B cell (primary cell): ENCODE measurements around the gene KDELR1. TPM values are rescaled to one million over a fixed set of nuclear protein-coding genes. Genes with fewer than 3 reads are reported as not detected.
A peak's percentile ranks its signal among the peaks of the same experiment; 100 is the strongest.

ENCODE experiments used
- ATAC-seq: fragments of 200-7000 bp; cut with Tn5 transposase; one replicate; pipeline ENCODE4 v1.10.0; 2021; ENCODE audit warnings: low read depth, mild to moderate bottlenecking, moderate number of reproducible peaks, moderate library complexity
- CTCF ChIA-PET: fragments of 350-600 bp; sonication (Branson Sonifier 250); formaldehyde crosslinking; loops from one replicate; lab custom pipeline; 2021; ENCODE audit warnings: antibody characterized with exemption, inconsistent platforms; lab: Charles Lee
- POLR2A ChIA-PET: fragments of 350-600 bp; sonication (Branson Sonifier 250); formaldehyde crosslinking; loops from one replicate; lab custom pipeline; 2021; ENCODE audit warnings: antibody characterized with exemption; lab: Charles Lee
- DNase-seq: peaks from one replicate; pipeline ENCODE4 v3.0.0; 2013
- H2AFZ ChIP-seq: 2 replicates; pipeline ENCODE4 v1.6.1; 2012; ENCODE audit warnings: mild to moderate bottlenecking, low read depth, low read length; ENCODE audit not compliant: insufficient read depth, poor library complexity, severe bottlenecking
- H3K27ac ChIP-seq, 2 donors: 1 replicate in 1 of 2; 2 replicates in 1 of 2; pipeline ENCODE4 v1.5.1; 2012 to 2013; ENCODE audit warnings: low read length in 2 of 2, mild to moderate bottlenecking in 2 of 2, moderate library complexity in 1 of 2
- H3K27me3 ChIP-seq, 4 experiments: fragments of 200-600 bp in 1 of 4; sonication (generic) in 1 of 4; replicated peaks in 1 of 4; 1 replicate in 2 of 4; 2 replicates in 2 of 4; pipeline versions ENCODE4 v1.6.1 to v1.7.0; 2013 to 2016; ENCODE audit warnings: low read length in 3 of 4, mild to moderate bottlenecking in 2 of 4, mixed read lengths in 1 of 4, moderate library complexity in 1 of 4; ENCODE audit not compliant: insufficient read depth in 4 of 4, control insufficient read depth in 3 of 4; ENCODE audit errors: control extremely low read depth in 1 of 4
- H3K36me3 ChIP-seq, 2 experiments: replicated peaks in 1 of 2; 1 replicate in 1 of 2; 2 replicates in 1 of 2; pipeline versions ENCODE4 v1.6.1 to v1.7.1; 2013; ENCODE audit warnings: low read length in 1 of 2; ENCODE audit not compliant: insufficient read depth in 2 of 2, control insufficient read depth in 1 of 2; ENCODE audit errors: control extremely low read depth in 1 of 2, extremely low read depth in 1 of 2
- H3K4me1 ChIP-seq, 2 donors: fragments of 200-600 bp in 1 of 2; sonication (generic) in 1 of 2; 1 replicate in 1 of 2; 2 replicates in 1 of 2; pipeline versions ENCODE4 v1.5.1 to v1.6.1; 2013 to 2017; ENCODE audit warnings: low read length in 2 of 2; ENCODE audit not compliant: control insufficient read depth in 2 of 2, insufficient read depth in 2 of 2
- H3K4me2 ChIP-seq: replicated peaks from 2 replicates; pipeline ENCODE3; 2012; ENCODE audit warnings: mild to moderate bottlenecking, low read depth, low read length; ENCODE audit not compliant: poor library complexity, severe bottlenecking
- H3K4me3 ChIP-seq, 5 experiments: fragments of 200-600 bp in 1 of 5; sonication (generic) in 1 of 5; 1 replicate in 3 of 5; 2 replicates in 2 of 5; pipeline versions ENCODE4 v1.5.1 to v1.7.0; 2011 to 2016; ENCODE audit warnings: low read length in 4 of 5, mild to moderate bottlenecking in 4 of 5, low read depth in 2 of 5, control low read depth in 1 of 5, moderate library complexity in 1 of 5; ENCODE audit not compliant: insufficient read depth in 1 of 5; ENCODE audit errors: control extremely low read depth in 1 of 5, extremely low read depth in 1 of 5
- H3K79me2 ChIP-seq: fragments of 200-600 bp; sonication (generic); one replicate; pipeline ENCODE4 v1.6.0; 2016; ENCODE audit warnings: low read length; ENCODE audit not compliant: control insufficient read depth, insufficient read depth
- H3K9ac ChIP-seq: fragments of 200-600 bp; sonication (generic); 2 replicates; pipeline ENCODE4 v1.6.1; 2017; ENCODE audit warnings: mild to moderate bottlenecking, low read length, moderate library complexity
- H3K9me3 ChIP-seq, 3 donors: one replicate each; pipeline versions ENCODE4 v1.6.1 to v1.7.1; 2013; ENCODE audit warnings: low read length in 2 of 3; ENCODE audit not compliant: control insufficient read depth in 2 of 3, insufficient read depth in 1 of 3; ENCODE audit errors: control extremely low read depth in 1 of 3
- H4K20me1 ChIP-seq: 2 replicates; pipeline ENCODE4 v1.6.0; 2012; ENCODE audit warnings: mild to moderate bottlenecking, low read length; ENCODE audit not compliant: insufficient read depth, control insufficient read depth, poor library complexity, severe bottlenecking
- H3K27ac Mint-ChIP-seq: one replicate; pipeline ENCODE4 v1.8.0; 2021; ENCODE audit warnings: mixed read lengths
- H3K27me3 Mint-ChIP-seq: one replicate; pipeline ENCODE4 v1.8.0; 2021; ENCODE audit warnings: mixed read lengths
- H3K4me1 Mint-ChIP-seq: one replicate; pipeline ENCODE4 v1.8.0; 2021; ENCODE audit warnings: mixed read lengths
- H3K4me3 Mint-ChIP-seq: one replicate; pipeline ENCODE4 v1.8.0; 2021; ENCODE audit warnings: mixed read lengths
- H3K9me3 Mint-ChIP-seq: one replicate; pipeline ENCODE4 v1.8.0; 2022; ENCODE audit warnings: mixed read lengths; ENCODE audit not compliant: insufficient read depth
- EZH2 ChIP-seq: IDR thresholded peaks from 2 replicates; pipeline ENCODE4 v1.6.1; 2012; ENCODE audit warnings: borderline replicate concordance, low read depth, mild to moderate bottlenecking, moderate library complexity, low read length; ENCODE audit not compliant: insufficient read depth, poor library complexity, severe bottlenecking
- WGBS: methylation state at CpG from one replicate; pipeline ENCODE4 v1.1.5; 2013; ENCODE audit warnings: missing lambda C conversion rate; ENCODE audit not compliant: insufficient coverage; 5-methylcytosine and 5-hydroxymethylcytosine counted together
- intact Hi-C: fragments of 100-400 bp; cut with micrococcal nuclease; formaldehyde crosslinking; loops from one replicate; pipeline ENCODE4 v1.10.0; 2022
- polyA plus RNA-seq: library from polyadenylated mRNA; depleted of rRNA; stranded (reverse); fragments of >200 nt; gene quantifications from 2 replicates; pipeline ENCODE4 v1.2.3, GENCODE V29; 2012
- total RNA-seq, 2 donors: library from RNA; stranded (reverse); fragments of 120-200 nt in 1 of 2; gene quantifications; 1 replicate in 1 of 2; 2 replicates in 1 of 2; pipeline versions ENCODE4 v1.2.3 to v1.2.4, GENCODE V29; 2013 to 2022
- TF ChIP-seq, protein P1 (sequence below): fragments of 200-600 bp; IDR thresholded peaks from one replicate; pipeline ENCODE4 v1.8.0; 2022; ENCODE audit warnings: antibody characterized with exemption, mild to moderate bottlenecking

The KDELR1 gene
- total and polyA plus RNA-seq, 2 donors (not counting 1 experiment from before 2014, with no cell fraction given): 33.3 to 62.7 TPM

DNA sequence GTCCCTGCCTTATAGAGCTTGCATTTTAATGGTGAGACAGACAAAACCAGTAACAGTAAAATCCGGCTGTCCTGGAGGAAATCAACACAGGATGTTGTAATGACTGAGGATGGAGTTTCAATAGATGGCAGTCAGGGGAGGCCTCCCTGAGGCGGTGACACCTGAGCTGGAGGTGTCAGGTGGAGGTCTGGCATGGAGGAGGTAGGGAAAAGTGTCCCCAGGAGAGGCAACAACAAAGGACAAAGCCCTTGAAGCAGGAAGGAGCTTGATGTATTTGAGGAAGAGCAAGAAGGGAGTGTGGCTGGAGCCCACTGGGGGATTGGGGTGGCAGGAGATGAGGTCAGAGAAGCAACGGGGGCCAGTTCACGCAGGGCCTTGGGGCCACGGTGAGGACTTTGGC lies 9.9 kb upstream of the KDELR1 start:
- H3K36me3 ChIP-seq: no peaks in the 10 kb centered on the region
- peaks cover 25% of the 10 kb centered on the region for H3K4me1 Mint-ChIP-seq
- ChIA-PET POLR2A (interaction anchor here (0.7 kb wide), 1 partner anchor 13 kb away, joined by 4 read pairs; no protein-coding TSS in a partner anchor), CTCF (interaction anchor here (2.4 kb wide), 1 partner anchor 10 kb away, joined by 19 read pairs; the partner anchor contains the start of gene KDELR1)
- H3K4me3 Mint-ChIP-seq: no peak overlapping the region
- H3K4me3 ChIP-seq: no peak overlapping the region
- H4K20me1 ChIP-seq: no peaks in the 10 kb centered on the region
- no peak overlapping the region for H2AFZ ChIP-seq
- H3K4me2 ChIP-seq: no peak overlapping the region
- H3K4me1 ChIP-seq: peaks cover 17 to 19% of the 10 kb centered on the region in 2 donors
- intact Hi-C loops: no loop called here
- H3K27me3 Mint-ChIP-seq: peaks cover 14% of the 10 kb centered on the region
- H3K9me3 ChIP-seq: peaks cover 1 to 20% (median 2%) of the 10 kb centered on the region in 3 donors
- WGBS: 88% methylated on average over 5 of the region's 5 CpGs
- peaks cover 4% of the 10 kb centered on the region for H3K9me3 Mint-ChIP-seq
- ATAC-seq: no peak
- no peaks in the 10 kb centered on the region for H3K79me2 ChIP-seq
- no peak overlapping the region for H3K9ac ChIP-seq
- peak overlapping the region; percentile 1 for H3K27ac Mint-ChIP-seq
- peaks cover 0 to 21% (median 11%) of the 10 kb centered on the region in 4 experiments for H3K27me3 ChIP-seq
- no peak overlapping the region for H3K27ac ChIP-seq
- no peak for TF ChIP-seq EZH2
- TF ChIP-seq, protein P1, sequence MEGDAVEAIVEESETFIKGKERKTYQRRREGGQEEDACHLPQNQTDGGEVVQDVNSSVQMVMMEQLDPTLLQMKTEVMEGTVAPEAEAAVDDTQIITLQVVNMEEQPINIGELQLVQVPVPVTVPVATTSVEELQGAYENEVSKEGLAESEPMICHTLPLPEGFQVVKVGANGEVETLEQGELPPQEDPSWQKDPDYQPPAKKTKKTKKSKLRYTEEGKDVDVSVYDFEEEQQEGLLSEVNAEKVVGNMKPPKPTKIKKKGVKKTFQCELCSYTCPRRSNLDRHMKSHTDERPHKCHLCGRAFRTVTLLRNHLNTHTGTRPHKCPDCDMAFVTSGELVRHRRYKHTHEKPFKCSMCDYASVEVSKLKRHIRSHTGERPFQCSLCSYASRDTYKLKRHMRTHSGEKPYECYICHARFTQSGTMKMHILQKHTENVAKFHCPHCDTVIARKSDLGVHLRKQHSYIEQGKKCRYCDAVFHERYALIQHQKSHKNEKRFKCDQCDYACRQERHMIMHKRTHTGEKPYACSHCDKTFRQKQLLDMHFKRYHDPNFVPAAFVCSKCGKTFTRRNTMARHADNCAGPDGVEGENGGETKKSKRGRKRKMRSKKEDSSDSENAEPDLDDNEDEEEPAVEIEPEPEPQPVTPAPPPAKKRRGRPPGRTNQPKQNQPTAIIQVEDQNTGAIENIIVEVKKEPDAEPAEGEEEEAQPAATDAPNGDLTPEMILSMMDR: no peak
- no peak for DNase-seq

DNA sequence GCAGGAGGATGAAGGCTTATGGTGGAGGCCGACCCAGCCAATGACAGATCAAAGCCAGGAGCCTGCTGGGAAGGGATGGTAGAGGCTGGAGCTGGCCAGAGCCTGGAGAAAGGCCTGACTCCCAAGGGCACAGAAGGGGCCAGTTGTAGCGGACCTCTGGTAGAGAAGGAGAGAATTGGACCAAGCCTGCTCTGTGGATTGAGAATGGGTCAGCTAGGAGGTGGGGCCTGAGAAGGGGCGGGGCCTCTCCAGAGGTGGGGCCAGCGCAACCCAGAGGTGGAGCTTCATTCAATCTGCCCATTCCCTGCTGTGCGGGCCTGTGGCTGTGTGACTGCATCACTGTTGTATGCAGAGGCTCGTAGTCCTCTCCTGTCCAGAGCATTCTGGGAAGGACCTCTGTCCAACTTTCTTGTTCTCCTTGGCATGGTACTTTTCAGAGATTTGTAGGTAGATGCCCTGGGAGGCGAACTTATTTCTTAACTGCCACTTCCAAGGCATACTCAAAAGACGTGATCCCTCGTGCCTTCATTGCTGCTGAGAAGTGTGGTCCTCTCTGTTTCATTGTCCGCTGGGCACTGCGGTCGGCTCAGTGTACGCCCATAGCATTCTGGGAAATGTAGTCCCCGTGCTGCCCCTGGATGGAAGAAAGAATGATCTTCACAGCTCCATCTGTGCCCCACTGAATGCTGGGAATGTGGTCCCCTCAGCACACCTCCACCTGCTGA lies 8.8 kb upstream of the KDELR1 start:
- Mint-ChIP-seq H3K9me3 (no peaks in the 10 kb centered on the region), H3K27me3 (peaks cover 17% of the 10 kb centered on the region), H3K4me1 (peaks cover 28% of the 10 kb centered on the region), H3K27ac (peak overlapping the region; percentile 10), H3K4me3 (peak overlapping the region; percentile 74)
- intact Hi-C loops: loop anchor here (1.0 kb wide), 1 partner anchor 36 kb away; the partner anchor contains the start of gene SYNGR4
- peaks cover 0 to 25% (median 0%) of the 10 kb centered on the region in 3 donors for H3K9me3 ChIP-seq
- peaks cover 0 to 28% (median 19%) of the 10 kb centered on the region in 4 experiments for H3K27me3 ChIP-seq
- DNase-seq (peak; percentile 53), ATAC-seq (peak; percentile 22)
- no peak overlapping the region for H2AFZ ChIP-seq
- no peaks in the 10 kb centered on the region for H4K20me1 ChIP-seq
- H3K79me2 ChIP-seq: no peaks in the 10 kb centered on the region
- POLR2A ChIA-PET: interaction anchor here (0.7 kb wide), 1 partner anchor 17 kb away, joined by 4 read pairs; no protein-coding TSS in a partner anchor
- TF ChIP-seq EZH2: no peak
- TF ChIP-seq, protein P1: no peak
- no peaks in the 10 kb centered on the region for H3K36me3 ChIP-seq
- H3K9ac ChIP-seq: no peak overlapping the region
- CTCF ChIA-PET: interaction anchor here (0.5 to 2.4 kb wide), 5 partner anchors 9 to 554 kb away, joined by 3 to 19 read pairs (median 3); partner anchors contain the start of gene KDELR1
- no peak overlapping the region for H3K27ac ChIP-seq
- H3K4me1 ChIP-seq: peaks cover 27 to 28% of the 10 kb centered on the region in 2 donors
- no peak overlapping the region for H3K4me2 ChIP-seq
- H3K4me3 ChIP-seq: no peak overlapping the region
- WGBS: 49% methylated on average over 10 of the region's 14 CpGs
